Mesenchymal stem cell (in vitro differentiated cells and primary cell): ENCODE results near the gene OIT3.

Experiments used
- DNase-seq: peaks from one replicate; pipeline ENCODE4 v3.0.0-alpha.2; 2013
- H2AFZ ChIP-seq: one replicate; pipeline ENCODE4 v1.6.1; 2013; ENCODE audit warnings: low read depth, mild to moderate bottlenecking, control low read depth, inconsistent platforms, low read length, moderate library complexity
- H2AK5ac ChIP-seq: 2 replicates; pipeline ENCODE4 v1.6.1; 2013; ENCODE audit warnings: low read length, moderate library complexity, mild to moderate bottlenecking, inconsistent platforms; ENCODE audit not compliant: severe bottlenecking
- H2BK120ac ChIP-seq: one replicate; pipeline ENCODE4 v1.6.1; 2013; ENCODE audit warnings: low read depth, mild to moderate bottlenecking, inconsistent platforms, low read length, moderate library complexity
- H2BK12ac ChIP-seq, 2 experiments: one replicate each; pipeline ENCODE4 v1.6.1; 2013; ENCODE audit warnings: inconsistent platforms in 2 of 2, low read length in 2 of 2, mild to moderate bottlenecking in 2 of 2, moderate library complexity in 2 of 2, control low read depth in 1 of 2
- H2BK15ac ChIP-seq: one replicate; pipeline ENCODE4 v1.6.1; 2013; ENCODE audit warnings: mild to moderate bottlenecking, low read depth, inconsistent platforms; ENCODE audit not compliant: poor library complexity, severe bottlenecking
- H2BK5ac ChIP-seq: 2 replicates; pipeline ENCODE4 v1.6.1; 2013; ENCODE audit warnings: low read depth, mild to moderate bottlenecking, low read length, control low read depth, inconsistent platforms; ENCODE audit not compliant: poor library complexity, severe bottlenecking
- H3K14ac ChIP-seq, 2 experiments: one replicate each; pipeline ENCODE4 v1.6.1; 2013; ENCODE audit warnings: inconsistent platforms in 2 of 2, low read length in 2 of 2, control low read depth in 1 of 2, mild to moderate bottlenecking in 1 of 2, moderate library complexity in 1 of 2
- H3K18ac ChIP-seq, 2 experiments: one replicate each; pipeline ENCODE4 v1.6.1; 2013; ENCODE audit warnings: inconsistent platforms in 2 of 2, low read length in 2 of 2, control low read depth in 1 of 2, low read depth in 1 of 2, mild to moderate bottlenecking in 1 of 2
- H3K23ac ChIP-seq, 2 experiments: one replicate each; pipeline ENCODE4 v1.6.1; 2013; ENCODE audit warnings: inconsistent platforms in 2 of 2, low read length in 2 of 2, mild to moderate bottlenecking in 2 of 2, moderate library complexity in 2 of 2, control low read depth in 1 of 2
- H3K27ac ChIP-seq: 2 replicates; pipeline ENCODE4 v1.5.1; 2013; ENCODE audit warnings: mild to moderate bottlenecking, moderate library complexity, low read length, control low read depth, inconsistent platforms; ENCODE audit not compliant: poor library complexity, severe bottlenecking
- H3K27me3 ChIP-seq, 2 experiments: 2 replicates each; pipeline versions ENCODE4 v1.6.1 to v1.7.0; 2013; ENCODE audit warnings: low read length in 2 of 2, mild to moderate bottlenecking in 2 of 2, moderate library complexity in 2 of 2, control low read depth in 1 of 2, inconsistent platforms in 1 of 2; ENCODE audit not compliant: control insufficient read depth in 1 of 2, insufficient read depth in 1 of 2
- H3K36me3 ChIP-seq, 2 experiments: 2 replicates each; pipeline versions ENCODE4 v1.6.1 to v1.7.0; 2013; ENCODE audit warnings: low read length in 2 of 2, control low read depth in 1 of 2, inconsistent platforms in 1 of 2, low read depth in 1 of 2, mild to moderate bottlenecking in 1 of 2; ENCODE audit not compliant: insufficient read depth in 2 of 2, control insufficient read depth in 1 of 2
- H3K4ac ChIP-seq, 2 experiments: one replicate each; pipeline ENCODE4 v1.6.1; 2013; ENCODE audit warnings: inconsistent platforms in 2 of 2, low read length in 2 of 2, mild to moderate bottlenecking in 2 of 2, moderate library complexity in 2 of 2, control low read depth in 1 of 2, low read depth in 1 of 2
- H3K4me1 ChIP-seq: 2 replicates; pipeline ENCODE4 v1.6.1; 2013; ENCODE audit warnings: low read depth, low read length, control low read depth; ENCODE audit not compliant: control insufficient read depth, insufficient read depth
- H3K4me2 ChIP-seq: 2 replicates; pipeline ENCODE4 v1.6.1; 2013; ENCODE audit warnings: low read length, mild to moderate bottlenecking, inconsistent platforms; ENCODE audit not compliant: poor library complexity, severe bottlenecking
- H3K4me3 ChIP-seq, 2 experiments: 2 replicates each; pipeline versions ENCODE4 v1.5.1 to v1.7.0; 2013; ENCODE audit warnings: low read length in 2 of 2, mild to moderate bottlenecking in 2 of 2, control low read depth in 1 of 2, low read depth in 1 of 2; ENCODE audit not compliant: insufficient read depth in 1 of 2
- H3K79me1 ChIP-seq: replicated peaks from 2 replicates; pipeline ENCODE4 v1.6.1; 2013; ENCODE audit warnings: mild to moderate bottlenecking, control low read depth, low read length, inconsistent platforms; ENCODE audit not compliant: poor library complexity, severe bottlenecking
- H3K9ac ChIP-seq: 2 replicates; pipeline ENCODE4 v1.7.0; 2013; ENCODE audit warnings: mild to moderate bottlenecking, low read length, moderate library complexity
- H3K9me3 ChIP-seq: 2 replicates; pipeline ENCODE4 v1.7.0; 2013; ENCODE audit warnings: mild to moderate bottlenecking, low read length; ENCODE audit not compliant: control insufficient read depth
- H4K8ac ChIP-seq: one replicate; pipeline ENCODE4 v1.6.1; 2013; ENCODE audit warnings: inconsistent platforms, mild to moderate bottlenecking, low read length, moderate library complexity
- H4K91ac ChIP-seq: one replicate; pipeline ENCODE4 v1.6.1; 2013; ENCODE audit warnings: mild to moderate bottlenecking, low read length, inconsistent platforms
- WGBS: methylation state at CpG from one replicate; pipeline ENCODE4 v1.1.7; 2013; ENCODE audit warnings: mixed read lengths; 5-methylcytosine and 5-hydroxymethylcytosine counted together

The OIT3 gene

GRCh38 chr10:72951760-72952159, 58.2 kb downstream of the OIT3 start:
- no peak overlapping the region for H2BK15ac ChIP-seq
- no peak overlapping the region for H2AFZ ChIP-seq
- H3K27me3 ChIP-seq: peaks cover 17 to 30% of the 10 kb centered on the region in 2 experiments
- WGBS: 85% methylated on average over 3 of the region's 3 CpGs
- no peak overlapping the region for H2BK12ac ChIP-seq
- H2BK120ac ChIP-seq: no peak overlapping the region
- H3K4me2 ChIP-seq: no peak overlapping the region
- no peak overlapping the region for H3K18ac ChIP-seq
- peaks cover 0 to 3% of the 10 kb centered on the region in 2 experiments for H3K36me3 ChIP-seq
- H3K9me3 ChIP-seq: no peaks in the 10 kb centered on the region
- no peak overlapping the region for H3K4ac ChIP-seq
- H3K14ac ChIP-seq: no peak overlapping the region
- H4K8ac ChIP-seq: no peak overlapping the region
- H3K27ac ChIP-seq: no peak overlapping the region
- DNase-seq: no peak
- no peak overlapping the region for H2BK5ac ChIP-seq
- H3K4me1 ChIP-seq: peaks cover 2% of the 10 kb centered on the region
- no peak overlapping the region for H3K4me3 ChIP-seq
- H3K9ac ChIP-seq: no peak overlapping the region
- H2AK5ac ChIP-seq: no peak overlapping the region
- no peak overlapping the region for H4K91ac ChIP-seq
- H3K23ac ChIP-seq: no peak overlapping the region
- H3K79me1 ChIP-seq: no peaks in the 10 kb centered on the region

GRCh38 chr10:72952189-72952588, 58.6 kb downstream of the OIT3 start:
- Histone ChIP-seq H3K27ac (no peak overlapping the region), H2BK120ac (no peak overlapping the region), H3K9me3 (no peaks in the 10 kb centered on the region), H3K18ac (no peak overlapping the region), H3K4ac (no peak overlapping the region), H3K36me3 (peaks cover 0 to 3% of the 10 kb centered on the region in 2 experiments), H3K4me3 (no peak overlapping the region), H3K14ac (no peak overlapping the region), H4K8ac (no peak overlapping the region), H2BK5ac (no peak overlapping the region), H3K4me2 (no peak overlapping the region), H4K91ac (no peak overlapping the region), H3K23ac (no peak overlapping the region), H3K9ac (no peak overlapping the region), H2BK12ac (no peak overlapping the region), H2AFZ (no peak overlapping the region), H3K79me1 (no peaks in the 10 kb centered on the region), H3K27me3 (peaks cover 17 to 30% of the 10 kb centered on the region in 2 experiments), H2AK5ac (no peak overlapping the region), H3K4me1 (peaks cover 2% of the 10 kb centered on the region), H2BK15ac (no peak overlapping the region)
- no peak for DNase-seq
- 85% methylated on average over 6 of the region's 6 CpGs for WGBS

- WGBS: 61% methylated on average over 3 of the region's 5 CpGs
- Histone ChIP-seq H3K27ac (no peak overlapping the region), H3K9me3 (no peaks in the 10 kb centered on the region)
These were observed 59.2 kb downstream of the OIT3 start for GRCh38 chr10:72952642-72953158.

GRCh38 chr10:72953687-72954086, 60.1 kb downstream of the OIT3 start:
- Histone ChIP-seq H2BK120ac (no peak overlapping the region), H3K27me3 (peaks cover 17 to 30% of the 10 kb centered on the region in 2 experiments), H2BK15ac (no peak overlapping the region), H3K4me3 (peak overlapping the region in 1 of 2 experiments; percentile 47), H2AK5ac (no peak overlapping the region), H3K4me2 (no peak overlapping the region), H3K18ac (no peak overlapping the region), H3K27ac (no peak overlapping the region), H3K4me1 (peaks cover 2% of the 10 kb centered on the region), H4K8ac (no peak overlapping the region), H3K9ac (no peak overlapping the region), H3K14ac (peak overlapping the region in 1 of 2 experiments; percentile 55), H2AFZ (peak overlapping the region; percentile 27), H2BK5ac (no peak overlapping the region), H3K36me3 (peaks cover 0 to 3% of the 10 kb centered on the region in 2 experiments), H3K4ac (peak overlapping the region in 1 of 2 experiments; percentile 5), H4K91ac (no peak overlapping the region), H2BK12ac (no peak overlapping the region), H3K9me3 (no peaks in the 10 kb centered on the region), H3K23ac (no peak overlapping the region), H3K79me1 (no peaks in the 10 kb centered on the region)
- 32% methylated on average over 8 of the region's 8 CpGs for WGBS
- DNase-seq: no peak

More at GRCh38 chr10:72952642-72953158, 59.2 kb downstream of the OIT3 start:
- Histone ChIP-seq H3K14ac (no peak overlapping the region), H3K23ac (no peak overlapping the region), H3K79me1 (no peaks in the 10 kb centered on the region), H3K4me1 (peaks cover 2% of the 10 kb centered on the region), H3K27me3 (peaks cover 17 to 30% of the 10 kb centered on the region in 2 experiments), H2BK120ac (no peak overlapping the region), H2AK5ac (no peak overlapping the region), H3K9ac (no peak overlapping the region), H3K18ac (no peak overlapping the region), H4K8ac (no peak overlapping the region), H2BK15ac (no peak overlapping the region), H4K91ac (no peak overlapping the region), H2BK12ac (no peak overlapping the region), H2BK5ac (no peak overlapping the region), H3K36me3 (peaks cover 0 to 3% of the 10 kb centered on the region in 2 experiments), H3K4me3 (no peak overlapping the region), H2AFZ (no peak overlapping the region), H3K4me2 (no peak overlapping the region), H3K4ac (no peak overlapping the region)
- DNase-seq: no peak
